SK-N-SH treated with all-trans-retinoic acid at 6 μM for 48 hours (cell line): Measurements from ENCODE around the gene C13orf46.

Experiments used
- ATAC-seq: fragments of 200-7000 bp; cut with Tn5 transposase; 3 replicates; pipeline ENCODE4 v1.9.1; 2020; ENCODE audit warnings: mild to moderate bottlenecking, moderate library complexity
- ARNTL ChIP-seq: fragments of 450-650 bp; formaldehyde crosslinking; IDR thresholded peaks from 2 replicates; pipeline ENCODE4 v1.5.0; 2020; ENCODE audit warnings: low read depth, mild to moderate bottlenecking, moderate library complexity, borderline replicate concordance
- BACH2 ChIP-seq: fragments of 250-450 bp; sonication (Bioruptor Pico); IDR thresholded peaks from 2 replicates; pipeline ENCODE4 v1.9.0; 2021; ENCODE audit warnings: mild to moderate bottlenecking, borderline replicate concordance
- CSDC2 ChIP-seq: fragments of 250-450 bp; sonication (Bioruptor Pico); IDR thresholded peaks from 2 replicates; pipeline ENCODE4 v1.5.0; 2020; ENCODE audit warnings: mild to moderate bottlenecking, moderate library complexity
- ESRRG ChIP-seq: fragments of 250-450 bp; sonication (Bioruptor Pico); IDR thresholded peaks from 2 replicates; pipeline ENCODE4 v1.6.1; 2021; ENCODE audit warnings: mild to moderate bottlenecking
- GLIS3 ChIP-seq: fragments of 250-450 bp; sonication (Bioruptor Pico); IDR thresholded peaks from 2 replicates; pipeline ENCODE4 v1.5.0; 2020; ENCODE audit warnings: mild to moderate bottlenecking, moderate library complexity
- PPARA ChIP-seq: fragments of 250-450 bp; sonication (Bioruptor Pico); IDR thresholded peaks from 2 replicates; pipeline ENCODE4 v1.5.0; 2020; ENCODE audit warnings: mild to moderate bottlenecking, borderline replicate concordance
- RARB ChIP-seq: fragments of 250-450 bp; sonication (Bioruptor Pico); IDR thresholded peaks from 2 replicates; pipeline ENCODE4 v1.8.0; 2021; ENCODE audit warnings: mild to moderate bottlenecking, moderate library complexity
- SNAI2 ChIP-seq: fragments of 250-450 bp; sonication (Bioruptor Pico); IDR thresholded peaks from 2 replicates; pipeline ENCODE4 v1.5.0; 2020; ENCODE audit warnings: mild to moderate bottlenecking, moderate library complexity
- TCF4 ChIP-seq: fragments of 250-450 bp; sonication (Bioruptor Pico); IDR thresholded peaks from 2 replicates; pipeline ENCODE4 v1.8.0; 2021; ENCODE audit warnings: mild to moderate bottlenecking, moderate library complexity, borderline replicate concordance
- ZC3H10 ChIP-seq: fragments of 250-450 bp; sonication (Bioruptor Pico); IDR thresholded peaks from 2 replicates; pipeline ENCODE4 v1.5.1; 2021; ENCODE audit warnings: mild to moderate bottlenecking, moderate library complexity
- ZFP3 ChIP-seq: fragments of 250-450 bp; sonication (Bioruptor Pico); IDR thresholded peaks from 2 replicates; pipeline ENCODE4 v1.5.0; 2020; ENCODE audit warnings: mild to moderate bottlenecking, moderate library complexity
- ZFP30 ChIP-seq: fragments of 450-650 bp; formaldehyde crosslinking; IDR thresholded peaks from 2 replicates; pipeline ENCODE4 v1.5.0; 2022; ENCODE audit warnings: mild to moderate bottlenecking, moderate library complexity
- ZNF565 ChIP-seq: fragments of 450-650 bp; formaldehyde crosslinking; conservative IDR thresholded peaks from 2 replicates; pipeline ENCODE4 v1.5.0; 2020; ENCODE audit warnings: low read depth, mild to moderate bottlenecking, moderate library complexity
- ZNF70 ChIP-seq: fragments of 450-650 bp; formaldehyde crosslinking; IDR thresholded peaks from 2 replicates; pipeline ENCODE4 v1.5.0; 2020; ENCODE audit warnings: mild to moderate bottlenecking, moderate library complexity
- ZNF8 ChIP-seq: fragments of 450-650 bp; formaldehyde crosslinking; IDR thresholded peaks from 2 replicates; pipeline ENCODE4 v1.5.0; 2020; ENCODE audit warnings: mild to moderate bottlenecking, moderate library complexity
- TF ChIP-seq, protein P1 (sequence below): fragments of 250-450 bp; sonication (Bioruptor Pico); IDR thresholded peaks from 2 replicates; pipeline ENCODE4 v1.5.0; 2020; ENCODE audit warnings: mild to moderate bottlenecking, moderate library complexity
- TF ChIP-seq, protein P2 (sequence below): fragments of 250-450 bp; sonication (Bioruptor Pico); IDR thresholded peaks from 2 replicates; pipeline ENCODE4 v1.5.1; 2020; ENCODE audit warnings: low read depth, mild to moderate bottlenecking, moderate library complexity
- TF ChIP-seq, protein P3 (sequence below): fragments of 250-450 bp; sonication (Bioruptor Pico); IDR thresholded peaks from 2 replicates; pipeline ENCODE4 v1.8.0; 2021; ENCODE audit warnings: low read depth, mild to moderate bottlenecking, moderate library complexity, borderline replicate concordance
- TF ChIP-seq, protein P4 (sequence below): fragments of 250-450 bp; sonication (Bioruptor Pico); IDR thresholded peaks from 2 replicates; pipeline ENCODE4 v1.5.1; 2021; ENCODE audit warnings: mild to moderate bottlenecking, moderate library complexity
- TF ChIP-seq, protein P5 (sequence below): fragments of 250-450 bp; sonication (Bioruptor Pico); IDR thresholded peaks from 2 replicates; pipeline ENCODE4 v1.8.0; 2020; ENCODE audit warnings: mild to moderate bottlenecking, moderate library complexity, borderline replicate concordance

The C13orf46 gene

DNA sequence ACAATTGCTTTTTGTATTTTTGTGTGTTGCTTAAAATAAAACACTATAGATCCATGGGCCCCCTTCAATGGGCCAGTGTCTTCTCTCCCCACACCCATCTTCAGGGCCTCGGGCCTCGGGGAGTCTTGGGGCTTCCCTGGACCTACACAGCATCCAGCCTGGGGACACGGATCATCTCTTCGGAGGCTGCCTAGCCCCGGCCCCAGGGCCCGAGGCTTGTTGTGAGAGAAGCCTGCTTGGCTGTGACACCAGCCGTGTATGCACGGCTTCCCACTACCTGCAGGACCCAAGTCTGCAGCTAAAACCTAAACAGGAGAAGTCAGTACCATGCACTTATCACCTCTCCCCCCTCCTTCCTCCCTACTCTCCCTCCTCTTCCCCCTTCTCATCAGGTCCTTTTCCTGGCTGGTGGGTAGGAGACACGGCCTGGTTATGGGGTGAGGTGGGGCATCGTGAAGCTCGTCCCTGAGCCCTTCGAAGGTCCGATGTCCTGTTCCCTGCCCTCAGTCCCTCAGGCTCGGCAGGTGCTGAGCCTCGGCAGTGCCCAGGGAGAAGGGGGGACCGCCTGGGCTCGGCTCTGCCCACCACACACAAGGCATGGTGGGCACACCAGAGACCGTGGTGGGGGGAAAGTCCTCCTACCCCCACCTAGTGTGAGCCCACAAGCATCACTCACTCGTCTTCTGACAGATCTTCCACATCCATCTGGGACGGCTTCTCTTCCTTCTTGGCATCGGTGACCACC is 9.5 kb downstream of the C13orf46 start:
- no peak for ATAC-seq
- TF ChIP-seq ZC3H10 (CRISPR knock-in tag) (no peak), ZFP30 (CRISPR knock-in tag) (no peak), ARNTL (no peak), RARB (no peak), TCF4 (CRISPR knock-in tag) (no peak), SNAI2 (CRISPR knock-in tag) (no peak)
- TF ChIP-seq, protein P1, sequence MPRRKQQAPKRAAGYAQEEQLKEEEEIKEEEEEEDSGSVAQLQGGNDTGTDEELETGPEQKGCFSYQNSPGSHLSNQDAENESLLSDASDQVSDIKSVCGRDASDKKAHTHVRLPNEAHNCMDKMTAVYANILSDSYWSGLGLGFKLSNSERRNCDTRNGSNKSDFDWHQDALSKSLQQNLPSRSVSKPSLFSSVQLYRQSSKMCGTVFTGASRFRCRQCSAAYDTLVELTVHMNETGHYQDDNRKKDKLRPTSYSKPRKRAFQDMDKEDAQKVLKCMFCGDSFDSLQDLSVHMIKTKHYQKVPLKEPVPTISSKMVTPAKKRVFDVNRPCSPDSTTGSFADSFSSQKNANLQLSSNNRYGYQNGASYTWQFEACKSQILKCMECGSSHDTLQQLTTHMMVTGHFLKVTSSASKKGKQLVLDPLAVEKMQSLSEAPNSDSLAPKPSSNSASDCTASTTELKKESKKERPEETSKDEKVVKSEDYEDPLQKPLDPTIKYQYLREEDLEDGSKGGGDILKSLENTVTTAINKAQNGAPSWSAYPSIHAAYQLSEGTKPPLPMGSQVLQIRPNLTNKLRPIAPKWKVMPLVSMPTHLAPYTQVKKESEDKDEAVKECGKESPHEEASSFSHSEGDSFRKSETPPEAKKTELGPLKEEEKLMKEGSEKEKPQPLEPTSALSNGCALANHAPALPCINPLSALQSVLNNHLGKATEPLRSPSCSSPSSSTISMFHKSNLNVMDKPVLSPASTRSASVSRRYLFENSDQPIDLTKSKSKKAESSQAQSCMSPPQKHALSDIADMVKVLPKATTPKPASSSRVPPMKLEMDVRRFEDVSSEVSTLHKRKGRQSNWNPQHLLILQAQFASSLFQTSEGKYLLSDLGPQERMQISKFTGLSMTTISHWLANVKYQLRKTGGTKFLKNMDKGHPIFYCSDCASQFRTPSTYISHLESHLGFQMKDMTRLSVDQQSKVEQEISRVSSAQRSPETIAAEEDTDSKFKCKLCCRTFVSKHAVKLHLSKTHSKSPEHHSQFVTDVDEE (CRISPR knock-in tag), result no peak

DNA sequence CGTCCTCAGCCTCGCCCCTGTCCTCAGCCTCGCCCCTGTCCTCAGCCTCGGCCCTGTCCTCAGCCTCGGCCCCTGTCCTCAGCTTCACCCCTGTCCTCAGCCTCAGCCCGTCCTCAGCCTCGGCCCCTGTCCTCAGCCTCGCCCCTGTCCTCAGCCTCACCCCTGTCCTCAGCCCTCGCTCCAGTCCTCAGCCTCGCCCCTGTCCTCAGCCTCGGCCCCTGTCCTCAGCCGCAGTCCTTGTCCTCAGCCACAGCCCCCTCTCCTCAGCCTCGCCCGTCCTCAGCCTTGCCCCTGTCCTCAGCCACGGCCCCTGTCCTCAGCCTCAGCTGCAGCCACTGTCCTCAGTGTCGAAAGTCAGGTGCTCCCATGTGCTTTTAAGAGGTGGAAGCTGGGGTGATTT is 10.5 kb downstream of the C13orf46 start:
- no peak for ATAC-seq
- TF ChIP-seq ZC3H10 (CRISPR knock-in tag) (no peak), ZNF8 (CRISPR knock-in tag) (no peak), ZNF565 (CRISPR knock-in tag) (no peak), GLIS3 (no peak), ESRRG (no peak), ARNTL (no peak), ZNF70 (CRISPR knock-in tag) (no peak)

DNA sequence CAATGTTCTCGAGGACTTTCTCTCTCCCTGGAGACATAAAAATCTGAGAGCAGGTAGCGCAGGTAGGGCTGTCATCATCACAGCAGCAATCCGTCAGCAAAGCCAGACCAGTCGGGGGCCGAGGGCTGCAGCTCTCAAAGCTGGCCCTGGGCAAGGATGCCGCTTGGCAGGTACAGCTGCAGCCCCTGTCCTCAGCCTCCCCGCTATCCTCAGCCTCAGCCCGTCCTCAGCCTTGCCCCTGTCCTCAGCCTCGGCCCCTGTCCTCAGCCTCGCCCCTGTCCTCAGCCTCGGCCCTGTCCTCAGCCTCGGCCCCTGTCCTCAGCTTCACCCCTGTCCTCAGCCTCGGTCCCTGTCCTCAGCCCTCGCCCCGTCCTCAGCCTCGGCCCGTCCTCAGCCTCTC is 10.9 kb downstream of the C13orf46 start:
- ATAC-seq, result no peak
- TF ChIP-seq TCF4 (CRISPR knock-in tag), result no peak
- TF ChIP-seq, protein P2, sequence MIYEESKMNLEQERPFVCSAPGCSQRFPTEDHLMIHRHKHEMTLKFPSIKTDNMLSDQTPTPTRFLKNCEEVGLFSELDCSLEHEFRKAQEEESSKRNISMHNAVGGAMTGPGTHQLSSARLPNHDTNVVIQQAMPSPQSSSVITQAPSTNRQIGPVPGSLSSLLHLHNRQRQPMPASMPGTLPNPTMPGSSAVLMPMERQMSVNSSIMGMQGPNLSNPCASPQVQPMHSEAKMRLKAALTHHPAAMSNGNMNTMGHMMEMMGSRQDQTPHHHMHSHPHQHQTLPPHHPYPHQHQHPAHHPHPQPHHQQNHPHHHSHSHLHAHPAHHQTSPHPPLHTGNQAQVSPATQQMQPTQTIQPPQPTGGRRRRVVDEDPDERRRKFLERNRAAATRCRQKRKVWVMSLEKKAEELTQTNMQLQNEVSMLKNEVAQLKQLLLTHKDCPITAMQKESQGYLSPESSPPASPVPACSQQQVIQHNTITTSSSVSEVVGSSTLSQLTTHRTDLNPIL, result no peak
- TF ChIP-seq CSDC2 (CRISPR knock-in tag), result no peak
- TF ChIP-seq, protein P3, sequence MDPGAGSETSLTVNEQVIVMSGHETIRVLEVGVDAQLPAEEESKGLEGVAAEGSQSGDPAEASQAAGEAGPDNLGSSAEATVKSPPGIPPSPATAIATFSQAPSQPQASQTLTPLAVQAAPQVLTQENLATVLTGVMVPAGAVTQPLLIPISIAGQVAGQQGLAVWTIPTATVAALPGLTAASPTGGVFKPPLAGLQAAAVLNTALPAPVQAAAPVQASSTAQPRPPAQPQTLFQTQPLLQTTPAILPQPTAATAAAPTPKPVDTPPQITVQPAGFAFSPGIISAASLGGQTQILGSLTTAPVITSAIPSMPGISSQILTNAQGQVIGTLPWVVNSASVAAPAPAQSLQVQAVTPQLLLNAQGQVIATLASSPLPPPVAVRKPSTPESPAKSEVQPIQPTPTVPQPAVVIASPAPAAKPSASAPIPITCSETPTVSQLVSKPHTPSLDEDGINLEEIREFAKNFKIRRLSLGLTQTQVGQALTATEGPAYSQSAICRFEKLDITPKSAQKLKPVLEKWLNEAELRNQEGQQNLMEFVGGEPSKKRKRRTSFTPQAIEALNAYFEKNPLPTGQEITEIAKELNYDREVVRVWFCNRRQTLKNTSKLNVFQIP (CRISPR knock-in tag), result no peak
- no peak for TF ChIP-seq PPARA (CRISPR knock-in tag)
- TF ChIP-seq, protein P1 (CRISPR knock-in tag), result no peak
- TF ChIP-seq, protein P4, sequence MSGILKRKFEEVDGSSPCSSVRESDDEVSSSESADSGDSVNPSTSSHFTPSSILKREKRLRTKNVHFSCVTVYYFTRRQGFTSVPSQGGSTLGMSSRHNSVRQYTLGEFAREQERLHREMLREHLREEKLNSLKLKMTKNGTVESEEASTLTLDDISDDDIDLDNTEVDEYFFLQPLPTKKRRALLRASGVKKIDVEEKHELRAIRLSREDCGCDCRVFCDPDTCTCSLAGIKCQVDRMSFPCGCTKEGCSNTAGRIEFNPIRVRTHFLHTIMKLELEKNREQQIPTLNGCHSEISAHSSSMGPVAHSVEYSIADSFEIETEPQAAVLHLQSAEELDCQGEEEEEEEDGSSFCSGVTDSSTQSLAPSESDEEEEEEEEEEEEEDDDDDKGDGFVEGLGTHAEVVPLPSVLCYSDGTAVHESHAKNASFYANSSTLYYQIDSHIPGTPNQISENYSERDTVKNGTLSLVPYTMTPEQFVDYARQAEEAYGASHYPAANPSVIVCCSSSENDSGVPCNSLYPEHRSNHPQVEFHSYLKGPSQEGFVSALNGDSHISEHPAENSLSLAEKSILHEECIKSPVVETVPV (CRISPR knock-in tag), result no peak
- TF ChIP-seq, protein P5, sequence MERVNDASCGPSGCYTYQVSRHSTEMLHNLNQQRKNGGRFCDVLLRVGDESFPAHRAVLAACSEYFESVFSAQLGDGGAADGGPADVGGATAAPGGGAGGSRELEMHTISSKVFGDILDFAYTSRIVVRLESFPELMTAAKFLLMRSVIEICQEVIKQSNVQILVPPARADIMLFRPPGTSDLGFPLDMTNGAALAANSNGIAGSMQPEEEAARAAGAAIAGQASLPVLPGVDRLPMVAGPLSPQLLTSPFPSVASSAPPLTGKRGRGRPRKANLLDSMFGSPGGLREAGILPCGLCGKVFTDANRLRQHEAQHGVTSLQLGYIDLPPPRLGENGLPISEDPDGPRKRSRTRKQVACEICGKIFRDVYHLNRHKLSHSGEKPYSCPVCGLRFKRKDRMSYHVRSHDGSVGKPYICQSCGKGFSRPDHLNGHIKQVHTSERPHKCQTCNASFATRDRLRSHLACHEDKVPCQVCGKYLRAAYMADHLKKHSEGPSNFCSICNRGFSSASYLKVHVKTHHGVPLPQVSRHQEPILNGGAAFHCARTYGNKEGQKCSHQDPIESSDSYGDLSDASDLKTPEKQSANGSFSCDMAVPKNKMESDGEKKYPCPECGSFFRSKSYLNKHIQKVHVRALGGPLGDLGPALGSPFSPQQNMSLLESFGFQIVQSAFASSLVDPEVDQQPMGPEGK, result no peak
- no peak for TF ChIP-seq BACH2
- TF ChIP-seq GLIS3, result no peak
- TF ChIP-seq ESRRG, result no peak
- no peak for TF ChIP-seq ZFP3 (CRISPR knock-in tag)
